NCI-H2227 (cell line): ENCODE measurements around the gene SCP2.

ENCODE experiments used
- DNase-seq: peaks from one replicate; lab custom pipeline; 2025; ENCODE audit not compliant: unreplicated experiment; lab: John Stamatoyannopoulos, UW

The SCP2 gene

GRCh38 chr1:53066891-53067738, 140.0 kb downstream of the SCP2 start:
- DNase-seq, result no peak

GRCh38 chr1:53067886-53068285, 140.8 kb downstream of the SCP2 start:
- DNase-seq, result no peak

- no peak for DNase-seq
Measured at GRCh38 chr1:53068314-53069099, 141.4 kb downstream of the SCP2 start.

GRCh38 chr1:53069265-53069662, 142.2 kb downstream of the SCP2 start:
- DNase-seq, result no peak

DNA sequence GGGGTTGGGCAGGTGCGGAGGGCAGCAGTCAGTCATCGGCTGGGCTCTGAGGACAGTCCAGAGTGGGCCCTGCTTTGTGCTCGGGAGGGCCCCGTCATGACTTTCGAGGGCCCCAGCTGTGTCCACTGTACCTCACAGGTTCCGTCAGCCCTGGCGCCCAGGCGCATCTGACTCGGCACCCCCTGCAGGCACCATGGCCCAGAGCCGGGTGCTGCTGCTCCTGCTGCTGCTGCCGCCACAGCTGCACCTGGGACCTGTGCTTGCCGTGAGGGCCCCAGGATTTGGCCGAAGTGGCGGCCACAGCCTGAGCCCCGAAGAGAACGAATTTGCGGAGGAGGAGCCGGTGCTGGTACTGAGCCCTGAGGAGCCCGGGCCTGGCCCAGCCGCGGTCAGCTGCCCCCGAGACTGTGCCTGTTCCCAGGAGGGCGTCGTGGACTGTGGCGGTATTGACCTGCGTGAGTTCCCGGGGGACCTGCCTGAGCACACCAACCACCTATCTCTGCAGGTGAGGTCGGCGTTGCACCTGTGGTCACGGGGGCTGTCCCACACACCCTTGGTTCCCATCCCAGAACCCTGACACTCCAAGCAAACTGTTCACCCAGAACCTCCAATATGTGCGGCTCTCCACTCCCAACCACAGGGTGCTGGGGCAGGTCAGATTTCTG, 142.7 kb downstream of the SCP2 start:
- no peak for DNase-seq

DNA sequence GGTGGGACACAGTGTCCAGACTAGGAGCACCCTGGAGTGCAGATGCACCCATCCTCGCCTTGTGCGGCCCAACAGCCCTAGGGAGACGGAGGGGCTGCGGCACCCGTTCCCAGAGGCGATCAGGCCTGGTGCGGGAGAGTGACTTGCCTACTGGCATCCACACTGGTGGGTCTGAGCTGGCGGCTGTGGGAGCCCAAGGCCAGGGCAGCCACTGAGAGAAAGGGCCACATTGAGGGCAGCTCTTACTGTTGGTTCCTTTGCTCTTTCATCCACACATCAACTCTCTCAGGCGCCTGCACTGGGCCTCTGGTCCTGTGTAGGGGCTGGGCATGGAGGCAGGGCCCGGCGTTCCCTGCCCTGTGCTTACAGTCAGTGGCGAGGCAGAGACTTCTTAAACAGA, 143.5 kb downstream of the SCP2 start:
- no peak for DNase-seq

- DNase-seq, result no peak
Measured at GRCh38 chr1:53071167-53071865, 144.2 kb downstream of the SCP2 start.

GRCh38 chr1:53071915-53072314, 144.8 kb downstream of the SCP2 start:
- DNase-seq, result no peak

- no peak for DNase-seq
Measured at GRCh38 chr1:53073287-53073686, 146.2 kb downstream of the SCP2 start.

DNA sequence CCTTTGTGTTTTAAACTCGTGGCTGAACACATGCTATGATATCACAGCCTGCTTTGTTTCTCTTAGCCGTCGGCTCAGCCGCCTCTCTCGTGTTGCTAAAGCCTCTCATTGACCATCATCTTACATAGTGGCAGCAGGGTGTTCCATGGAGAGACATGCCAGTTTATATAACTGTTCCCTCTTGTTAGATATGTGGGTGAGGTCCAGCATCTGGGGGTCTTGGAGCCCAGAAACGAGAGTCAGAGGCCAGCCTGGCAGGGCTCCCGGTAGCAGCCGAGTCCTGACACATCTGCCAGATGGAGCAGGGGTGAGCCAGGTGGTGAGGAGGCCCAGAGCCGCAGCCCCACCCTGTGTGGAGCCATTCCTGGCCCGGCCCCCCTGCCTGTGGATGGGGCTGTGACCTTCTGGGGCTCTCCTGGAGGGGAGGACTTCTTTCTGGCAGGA, 146.8 kb downstream of the SCP2 start:
- no peak for DNase-seq

GRCh38 chr1:53074313-53075154, 147.5 kb downstream of the SCP2 start:
- no peak for DNase-seq

- DNase-seq, result no peak
Measured at GRCh38 chr1:53075206-53075605, 148.1 kb downstream of the SCP2 start.

DNA sequence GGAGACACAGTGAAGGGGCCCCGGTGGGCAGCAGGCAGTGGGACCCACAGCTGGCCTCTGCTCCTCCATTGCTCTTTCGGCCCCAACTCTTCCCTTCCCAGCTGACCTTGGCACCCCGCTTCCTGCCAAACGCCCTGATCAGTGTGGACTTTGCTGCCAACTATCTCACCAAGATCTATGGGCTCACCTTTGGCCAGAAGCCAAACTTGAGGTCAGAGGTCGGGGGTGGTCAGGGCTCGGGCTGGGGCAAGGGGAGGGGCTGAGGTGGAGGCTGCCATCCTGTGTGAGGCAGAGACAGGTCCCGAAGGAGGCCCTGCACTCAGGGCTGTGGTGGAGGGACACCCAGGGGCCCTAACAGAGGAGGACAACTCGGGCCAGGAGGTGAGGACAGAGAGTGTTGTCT, 148.7 kb downstream of the SCP2 start:
- DNase-seq, result no peak

DNA sequence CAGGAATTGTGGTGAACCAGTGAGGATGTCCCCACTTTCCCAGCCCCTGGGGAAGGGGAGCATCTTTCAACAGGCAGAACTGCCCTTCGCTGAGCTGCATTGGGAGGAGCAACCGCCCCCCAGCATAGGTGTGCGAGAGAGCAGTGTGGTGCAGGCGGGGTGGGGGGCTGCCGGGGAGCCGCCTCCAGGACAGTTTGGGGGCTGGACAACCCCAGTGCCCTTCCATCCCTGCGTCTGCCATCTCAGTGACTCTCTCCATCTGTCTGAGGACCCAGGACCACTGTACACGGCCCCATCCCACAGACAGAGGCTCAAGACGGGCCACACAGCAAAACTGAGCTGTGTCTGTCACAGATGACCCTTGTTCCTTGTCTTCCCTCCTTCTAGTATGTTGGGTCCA, 149.1 kb downstream of the SCP2 start:
- no peak for DNase-seq

DNA sequence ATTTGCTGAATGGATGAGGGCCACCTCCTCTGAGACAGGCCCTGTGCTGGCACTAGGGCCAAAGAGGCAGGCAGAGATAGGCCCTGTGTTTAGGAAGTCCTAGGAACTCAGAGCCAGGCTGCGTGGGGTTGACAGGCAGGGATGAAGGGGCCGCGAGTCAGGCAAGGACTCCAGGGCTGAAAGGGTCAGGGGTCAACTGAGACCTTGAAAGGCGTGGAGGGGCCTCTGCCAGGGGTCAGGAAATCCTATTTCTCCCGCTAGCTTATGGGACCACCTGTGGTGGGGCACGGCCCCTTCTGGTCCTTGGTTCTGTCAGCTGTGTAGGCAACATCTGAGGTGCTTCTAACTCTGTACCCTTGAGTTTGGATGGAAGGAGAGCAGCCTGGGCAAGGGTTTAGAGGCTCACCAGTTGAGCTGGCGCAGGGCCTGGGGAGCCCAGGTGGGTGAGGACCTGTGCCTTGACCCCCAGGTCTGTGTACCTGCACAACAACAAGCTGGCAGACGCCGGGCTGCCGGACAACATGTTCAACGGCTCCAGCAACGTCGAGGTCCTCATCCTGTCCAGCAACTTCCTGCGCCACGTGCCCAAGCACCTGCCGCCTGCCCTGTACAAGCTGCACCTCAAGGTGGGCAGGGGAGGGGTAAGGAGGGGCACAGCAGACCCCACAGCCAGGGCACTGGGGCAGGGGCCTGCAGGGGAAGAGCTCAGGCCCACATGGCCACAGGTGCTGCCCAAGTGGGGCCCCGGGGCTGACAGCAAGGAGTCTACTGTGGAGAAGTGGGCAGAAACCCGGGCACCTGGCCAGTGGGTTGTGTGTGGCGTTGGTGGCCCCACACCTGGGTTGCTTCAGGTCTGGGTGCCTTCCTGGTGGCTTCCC, 149.9 kb downstream of the SCP2 start:
- DNase-seq, result no peak

DNA sequence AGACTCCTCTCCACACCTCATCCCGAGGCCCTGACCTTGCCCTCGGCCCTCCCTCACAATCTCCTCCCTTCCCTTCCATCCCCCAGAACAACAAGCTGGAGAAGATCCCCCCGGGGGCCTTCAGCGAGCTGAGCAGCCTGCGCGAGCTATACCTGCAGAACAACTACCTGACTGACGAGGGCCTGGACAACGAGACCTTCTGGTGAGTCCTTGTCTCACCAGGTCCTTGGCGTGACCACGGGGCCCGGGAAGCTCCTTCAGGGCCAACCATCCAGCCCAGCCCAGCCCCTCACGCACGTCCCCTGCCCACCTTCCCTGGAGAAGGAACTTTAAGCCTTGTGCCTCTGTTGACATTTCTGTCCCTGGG, 150.5 kb downstream of the SCP2 start:
- DNase-seq, result no peak

DNA sequence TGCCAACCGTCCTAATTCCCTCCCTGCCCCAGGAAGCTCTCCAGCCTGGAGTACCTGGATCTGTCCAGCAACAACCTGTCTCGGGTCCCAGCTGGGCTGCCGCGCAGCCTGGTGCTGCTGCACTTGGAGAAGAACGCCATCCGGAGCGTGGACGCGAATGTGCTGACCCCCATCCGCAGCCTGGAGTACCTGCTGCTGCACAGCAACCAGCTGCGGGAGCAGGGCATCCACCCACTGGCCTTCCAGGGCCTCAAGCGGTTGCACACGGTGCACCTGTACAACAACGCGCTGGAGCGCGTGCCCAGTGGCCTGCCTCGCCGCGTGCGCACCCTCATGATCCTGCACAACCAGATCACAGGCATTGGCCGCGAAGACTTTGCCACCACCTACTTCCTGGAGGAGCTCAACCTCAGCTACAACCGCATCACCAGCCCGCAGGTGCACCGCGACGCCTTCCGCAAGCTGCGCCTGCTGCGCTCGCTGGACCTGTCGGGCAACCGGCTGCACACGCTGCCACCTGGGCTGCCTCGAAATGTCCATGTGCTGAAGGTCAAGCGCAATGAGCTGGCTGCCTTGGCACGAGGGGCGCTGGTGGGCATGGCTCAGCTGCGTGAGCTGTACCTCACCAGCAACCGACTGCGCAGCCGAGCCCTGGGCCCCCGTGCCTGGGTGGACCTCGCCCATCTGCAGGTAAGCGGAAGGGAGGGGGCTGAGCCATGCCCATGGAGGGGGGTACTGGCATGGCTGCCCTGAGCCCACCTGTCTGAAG, 151.4 kb downstream of the SCP2 start:
- no peak for DNase-seq

- no peak for DNase-seq
Measured at GRCh38 chr1:53079251-53079650, 152.2 kb downstream of the SCP2 start.

- no peak for DNase-seq
Measured at GRCh38 chr1:53080041-53080440, 153.0 kb downstream of the SCP2 start.
